WTC11 (cell line): ENCODE measurements around the gene NPAS2.

Source experiments
- CTCF ChIP-seq: fragments of 200-600 bp; IDR thresholded peaks from 2 replicates; pipeline ENCODE4 v1.8.0; 2022; ENCODE audit warnings: antibody characterized with exemption
- ELF4 ChIP-seq: sonication (generic); formaldehyde crosslinking; IDR thresholded peaks from 2 replicates; pipeline ENCODE4 v1.8.1; 2022; ENCODE audit warnings: low read depth, mild to moderate bottlenecking, moderate library complexity, missing genetic modification reagents
- SMAD3 ChIP-seq: sonication (generic); formaldehyde crosslinking; IDR thresholded peaks from 2 replicates; pipeline ENCODE4 v1.8.0; 2022; ENCODE audit warnings: missing genetic modification reagents, mild to moderate bottlenecking, borderline replicate concordance
- ZMAT4 ChIP-seq: fragments of 250-450 bp; sonication (Bioruptor Pico); IDR thresholded peaks from 2 replicates; pipeline ENCODE4 v1.9.0; 2021; ENCODE audit warnings: mild to moderate bottlenecking
- ZNF263 ChIP-seq: sonication (generic); formaldehyde crosslinking; IDR thresholded peaks from 2 replicates; pipeline ENCODE4 v1.8.1; 2022; ENCODE audit warnings: low read depth, mild to moderate bottlenecking, moderate library complexity, missing genetic modification reagents

- no peak for TF ChIP-seq CTCF
- no peak for TF ChIP-seq ELF4 (CRISPR knock-in tag)
- no peak for TF ChIP-seq SMAD3 (CRISPR knock-in tag)
- no peak for TF ChIP-seq ZMAT4 (CRISPR knock-in tag)
- 0 out of 2 replicates have a peak, but pooled peaks have one; percentile 48 for TF ChIP-seq ZNF263 (CRISPR knock-in tag)
These were observed at the start of gene NPAS2 for GRCh38 chr2:100819370-100820272.
